Endothelial cell (in vitro differentiated cells): ENCODE data around the gene HAP1. TPM values are rescaled to one million over a fixed set of nuclear protein-coding genes. Genes with fewer than 3 reads are reported as not detected.

Experiments used
- DNase-seq: peaks from one replicate; pipeline ENCODE4 v3.0.0; 2021; ENCODE audit warnings: low spot score
- H3K27ac Mint-ChIP-seq: one replicate; pipeline ENCODE4 v1.8.0; 2021; ENCODE audit warnings: mixed read lengths, inconsistent platforms; ENCODE audit not compliant: unreplicated experiment
- H3K27me3 Mint-ChIP-seq: one replicate; pipeline ENCODE4 v1.8.0; 2021; ENCODE audit warnings: mild to moderate bottlenecking, moderate library complexity, mixed read lengths, inconsistent platforms; ENCODE audit not compliant: unreplicated experiment
- H3K36me3 Mint-ChIP-seq: one replicate; pipeline ENCODE4 v1.8.0; 2021; ENCODE audit warnings: mild to moderate bottlenecking, low read depth, mixed read lengths, inconsistent platforms; ENCODE audit not compliant: unreplicated experiment
- H3K4me1 Mint-ChIP-seq: one replicate; pipeline ENCODE4 v1.8.0; 2021; ENCODE audit warnings: mild to moderate bottlenecking, mixed read lengths, inconsistent platforms; ENCODE audit not compliant: unreplicated experiment
- H3K4me3 Mint-ChIP-seq: one replicate; pipeline ENCODE4 v1.8.0; 2021; ENCODE audit warnings: mild to moderate bottlenecking, mixed read lengths, inconsistent platforms; ENCODE audit not compliant: unreplicated experiment
- H3K9me3 Mint-ChIP-seq: one replicate; pipeline ENCODE4 v1.8.0; 2021; ENCODE audit warnings: mixed read lengths, inconsistent platforms; ENCODE audit not compliant: unreplicated experiment
- CTCF ChIP-seq: fragments of 200-600 bp; sonication (generic); IDR thresholded peaks from one replicate; pipeline ENCODE4 v1.5.0; 2021; ENCODE audit warnings: antibody characterized with exemption; ENCODE audit not compliant: unreplicated experiment
- total RNA-seq: library from RNA; stranded (reverse); fragmentation: NEBNext Ultra II Directional; extraction: Animal tissue kit (Norgen Biotek cat#: 25700); gene quantifications from one replicate; pipeline ENCODE4 v1.2.1, GENCODE V29; 2021; ENCODE audit not compliant: unreplicated experiment

The HAP1 gene
- total RNA-seq, 1 donor from 2014 or later, result 18.1 TPM

- Mint-ChIP-seq H3K36me3 (peaks cover 4% of the 10 kb centered on the region), H3K27ac (no peak overlapping the region), H3K9me3 (no peaks in the 10 kb centered on the region), H3K27me3 (peaks cover 6% of the 10 kb centered on the region), H3K4me3 (no peak overlapping the region), H3K4me1 (peaks cover 18% of the 10 kb centered on the region)
- no peak for TF ChIP-seq CTCF
- no peak for DNase-seq
Measured at GRCh38 chr17:41739661-41740352, 5.4 kb upstream of the HAP1 start.

- peaks cover 18% of the 10 kb centered on the region for H3K4me1 Mint-ChIP-seq
- DNase-seq, result no peak
- H3K27ac Mint-ChIP-seq, result no peak overlapping the region
- H3K9me3 Mint-ChIP-seq, result no peaks in the 10 kb centered on the region
- peaks cover 6% of the 10 kb centered on the region for H3K27me3 Mint-ChIP-seq
- peaks cover 4% of the 10 kb centered on the region for H3K36me3 Mint-ChIP-seq
- no peak for TF ChIP-seq CTCF
- no peak overlapping the region for H3K4me3 Mint-ChIP-seq
Measured at GRCh38 chr17:41738801-41739112, 4.3 kb upstream of the HAP1 start.

GRCh38 chr17:41738077-41738800, 3.8 kb upstream of the HAP1 start:
- DNase-seq, result peak; percentile 87
- H3K4me3 Mint-ChIP-seq, result no peak overlapping the region
- no peaks in the 10 kb centered on the region for H3K9me3 Mint-ChIP-seq

GRCh38 chr17:41737680-41738023, 3.2 kb upstream of the HAP1 start:
- H3K9me3 Mint-ChIP-seq, result no peaks in the 10 kb centered on the region
- H3K27me3 Mint-ChIP-seq, result peaks cover 6% of the 10 kb centered on the region
- no peak for TF ChIP-seq CTCF
- H3K4me1 Mint-ChIP-seq, result peaks cover 21% of the 10 kb centered on the region
- no peak overlapping the region for H3K4me3 Mint-ChIP-seq
- H3K36me3 Mint-ChIP-seq, result peaks cover 8% of the 10 kb centered on the region
- no peak for DNase-seq
- no peak overlapping the region for H3K27ac Mint-ChIP-seq

More at GRCh38 chr17:41738077-41738800, 3.8 kb upstream of the HAP1 start:
- peaks cover 8% of the 10 kb centered on the region for H3K36me3 Mint-ChIP-seq
- peaks cover 6% of the 10 kb centered on the region for H3K27me3 Mint-ChIP-seq
- TF ChIP-seq CTCF, result peak; percentile 97
- H3K4me1 Mint-ChIP-seq, result peaks cover 21% of the 10 kb centered on the region
- no peak overlapping the region for H3K27ac Mint-ChIP-seq

- Mint-ChIP-seq H3K27me3 (peaks cover 6% of the 10 kb centered on the region), H3K27ac (no peak overlapping the region)
Measured at GRCh38 chr17:41736983-41737679, 2.7 kb upstream of the HAP1 start.

More at GRCh38 chr17:41736983-41737679, 2.7 kb upstream of the HAP1 start:
- Mint-ChIP-seq H3K4me3 (no peak overlapping the region), H3K36me3 (peaks cover 8% of the 10 kb centered on the region), H3K4me1 (peaks cover 21% of the 10 kb centered on the region), H3K9me3 (no peaks in the 10 kb centered on the region)
- no peak for TF ChIP-seq CTCF
- DNase-seq, result no peak
